Measurements from ENCODE around the gene COL4A1.

DNA sequence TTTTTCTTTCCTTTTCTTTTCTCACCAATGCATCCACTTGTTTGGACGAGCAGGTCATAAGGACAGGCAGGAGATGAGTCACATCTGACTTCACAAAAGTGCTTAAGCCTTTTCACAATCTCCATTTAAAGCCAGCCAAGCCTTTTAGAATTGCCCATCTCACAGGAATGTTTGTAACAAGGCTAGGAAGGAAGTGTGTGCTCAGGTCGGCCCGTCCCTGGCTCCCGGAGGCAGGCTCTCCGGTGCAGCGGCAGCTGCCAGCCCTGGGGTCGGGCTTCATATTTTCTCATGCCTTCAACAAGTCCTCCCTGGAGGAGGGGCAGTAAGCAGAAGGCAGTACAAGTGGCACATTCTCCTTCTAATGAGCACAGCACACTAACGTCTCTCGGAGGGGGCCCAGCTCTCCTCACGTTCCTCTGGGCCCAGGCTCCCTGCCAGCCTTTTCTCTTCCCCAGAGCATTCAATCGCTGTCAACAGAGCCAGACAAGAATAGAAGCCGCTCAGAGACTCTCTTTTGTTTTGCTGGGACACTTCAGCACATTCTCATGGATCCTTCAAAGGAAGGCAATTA is 180.5 kb downstream of the COL4A1 start:
- no peak for TF ChIP-seq ARNT (IDR thresholded peaks at IDR 0.05)
- TF ChIP-seq, protein P1, sequence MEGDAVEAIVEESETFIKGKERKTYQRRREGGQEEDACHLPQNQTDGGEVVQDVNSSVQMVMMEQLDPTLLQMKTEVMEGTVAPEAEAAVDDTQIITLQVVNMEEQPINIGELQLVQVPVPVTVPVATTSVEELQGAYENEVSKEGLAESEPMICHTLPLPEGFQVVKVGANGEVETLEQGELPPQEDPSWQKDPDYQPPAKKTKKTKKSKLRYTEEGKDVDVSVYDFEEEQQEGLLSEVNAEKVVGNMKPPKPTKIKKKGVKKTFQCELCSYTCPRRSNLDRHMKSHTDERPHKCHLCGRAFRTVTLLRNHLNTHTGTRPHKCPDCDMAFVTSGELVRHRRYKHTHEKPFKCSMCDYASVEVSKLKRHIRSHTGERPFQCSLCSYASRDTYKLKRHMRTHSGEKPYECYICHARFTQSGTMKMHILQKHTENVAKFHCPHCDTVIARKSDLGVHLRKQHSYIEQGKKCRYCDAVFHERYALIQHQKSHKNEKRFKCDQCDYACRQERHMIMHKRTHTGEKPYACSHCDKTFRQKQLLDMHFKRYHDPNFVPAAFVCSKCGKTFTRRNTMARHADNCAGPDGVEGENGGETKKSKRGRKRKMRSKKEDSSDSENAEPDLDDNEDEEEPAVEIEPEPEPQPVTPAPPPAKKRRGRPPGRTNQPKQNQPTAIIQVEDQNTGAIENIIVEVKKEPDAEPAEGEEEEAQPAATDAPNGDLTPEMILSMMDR (CRISPR knock-in tag; IDR thresholded peaks at IDR 0.05) = no peak
- no peak for TF ChIP-seq THAP7 (CRISPR knock-in tag; IDR thresholded peaks at IDR 0.05)
- TF ChIP-seq, protein P2, sequence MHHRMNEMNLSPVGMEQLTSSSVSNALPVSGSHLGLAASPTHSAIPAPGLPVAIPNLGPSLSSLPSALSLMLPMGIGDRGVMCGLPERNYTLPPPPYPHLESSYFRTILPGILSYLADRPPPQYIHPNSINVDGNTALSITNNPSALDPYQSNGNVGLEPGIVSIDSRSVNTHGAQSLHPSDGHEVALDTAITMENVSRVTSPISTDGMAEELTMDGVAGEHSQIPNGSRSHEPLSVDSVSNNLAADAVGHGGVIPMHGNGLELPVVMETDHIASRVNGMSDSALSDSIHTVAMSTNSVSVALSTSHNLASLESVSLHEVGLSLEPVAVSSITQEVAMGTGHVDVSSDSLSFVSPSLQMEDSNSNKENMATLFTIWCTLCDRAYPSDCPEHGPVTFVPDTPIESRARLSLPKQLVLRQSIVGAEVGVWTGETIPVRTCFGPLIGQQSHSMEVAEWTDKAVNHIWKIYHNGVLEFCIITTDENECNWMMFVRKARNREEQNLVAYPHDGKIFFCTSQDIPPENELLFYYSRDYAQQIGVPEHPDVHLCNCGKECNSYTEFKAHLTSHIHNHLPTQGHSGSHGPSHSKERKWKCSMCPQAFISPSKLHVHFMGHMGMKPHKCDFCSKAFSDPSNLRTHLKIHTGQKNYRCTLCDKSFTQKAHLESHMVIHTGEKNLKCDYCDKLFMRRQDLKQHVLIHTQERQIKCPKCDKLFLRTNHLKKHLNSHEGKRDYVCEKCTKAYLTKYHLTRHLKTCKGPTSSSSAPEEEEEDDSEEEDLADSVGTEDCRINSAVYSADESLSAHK (CRISPR knock-in tag; IDR thresholded peaks at IDR 0.05; ENCODE audit: borderline replicate concordance) = no peak
- TF ChIP-seq, protein P3, sequence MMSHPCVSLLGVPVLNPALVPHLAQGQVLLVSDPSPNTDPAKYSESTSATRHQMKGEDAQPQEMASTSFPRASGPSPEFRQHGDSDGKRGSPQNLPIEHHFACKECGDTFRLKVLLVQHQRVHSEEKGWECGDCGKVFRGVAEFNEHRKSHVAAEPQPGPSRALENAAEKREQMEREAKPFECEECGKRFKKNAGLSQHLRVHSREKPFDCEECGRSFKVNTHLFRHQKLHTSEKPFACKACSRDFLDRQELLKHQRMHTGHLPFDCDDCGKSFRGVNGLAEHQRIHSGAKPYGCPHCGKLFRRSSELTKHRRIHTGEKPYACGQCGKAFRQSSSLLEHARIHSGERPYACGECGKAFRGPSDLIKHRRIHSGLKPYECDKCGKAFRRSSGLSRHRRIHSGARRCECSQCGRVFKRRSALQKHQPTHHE (CRISPR knock-in tag; IDR thresholded peaks at IDR 0.05; ENCODE audit: borderline replicate concordance) = no peak
- TF ChIP-seq MIXL1 (CRISPR knock-in tag; IDR thresholded peaks at IDR 0.05) = no peak
